ENCODE data around the gene PDE10A. TPM values are rescaled to one million over a fixed set of nuclear protein-coding genes. Genes with fewer than 3 reads are reported as not detected.

PDE10A gene
- total and polyA plus RNA-seq, 2 of the 8 experiments (the other 6 are each of a cell fraction or from before 2014, with no cell fraction given): 1.1 to 2.4 TPM

DNA sequence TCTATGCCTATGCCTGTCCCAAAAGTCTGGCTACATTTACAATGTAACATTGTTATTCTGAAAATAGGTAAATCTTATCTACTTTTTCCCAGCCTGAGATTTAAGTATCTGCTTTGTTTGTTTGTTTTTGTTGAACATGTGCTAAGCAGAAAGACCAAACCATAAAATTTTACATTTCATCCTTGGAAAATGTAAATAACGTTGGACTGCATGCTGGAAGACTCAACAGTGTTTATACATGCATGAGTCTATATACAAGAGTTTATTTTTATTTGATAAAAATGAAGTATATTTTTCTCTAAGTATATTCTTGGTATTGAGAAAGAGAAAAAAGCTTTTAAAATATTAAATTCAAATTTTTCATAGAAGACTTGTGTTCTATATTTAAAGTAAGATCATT, 12.1 kb upstream of the PDE10A start:
- H3K14ac ChIP-seq (ENCODE audit: insufficient read length): no peak overlapping the region
- H3K23ac ChIP-seq (ENCODE audit: insufficient read length): no peak overlapping the region
- no peak overlapping the region for H2BK120ac ChIP-seq (replicated peaks; ENCODE audit: low read depth, low read length)
- no peak overlapping the region for H2BK15ac ChIP-seq (ENCODE audit: low read length)
- H3K4me1 ChIP-seq (replicated peaks in 1 of 4; ENCODE audit: control insufficient read depth in 3 of 4, insufficient read depth in 4 of 4, low read length in 3 of 4): peaks cover 0 to 5% (median 2%) of the 10 kb centered on the region in 4 experiments; a peak in 4 of 7 replicates
- no peak overlapping the region for H2AK5ac ChIP-seq (ENCODE audit: low read depth, low read length)
- H3K4me3 ChIP-seq (ENCODE audit: extremely low read depth in 1 of 4, insufficient read depth in 2 of 4, low read depth in 3 of 4, low read length in 4 of 4): no peak overlapping the region
- H2BK12ac ChIP-seq (ENCODE audit: low read depth, low read length): no peak overlapping the region
- H4K8ac ChIP-seq (ENCODE audit: extremely low read depth, insufficient read depth, low read length): no peak overlapping the region
- no peak overlapping the region for H3K4ac ChIP-seq (replicated peaks; ENCODE audit: insufficient read length, low read depth, low read length)
- H3K79me1 ChIP-seq (ENCODE audit: low read depth, low read length): no peaks in the 10 kb centered on the region
- ChIA-PET POLR2A (ENCODE audit: partially characterized antibody) (no interaction called here), CTCF (ENCODE audit: partially characterized antibody) (interaction anchor here (1.4 to 2.0 kb wide), 2 partner anchors 10 to 55 kb away, joined by 4 to 5 read pairs; no protein-coding TSS in a partner anchor)
- no peak overlapping the region for H3K27ac ChIP-seq (ENCODE audit: low read depth, low read length)
- H3K4me2 ChIP-seq (ENCODE audit: insufficient read depth in 1 of 2, low read depth in 2 of 2, low read length in 2 of 2): no peak overlapping the region
- H2AFZ ChIP-seq (ENCODE audit: low read length): no peak overlapping the region; the same call in 1 of the 2 replicates
- H4K5ac ChIP-seq (ENCODE audit: insufficient read length, low read depth, low read length): no peak overlapping the region
- no peaks in the 10 kb centered on the region for H3K27me3 ChIP-seq (replicated peaks in 1 of 4; ENCODE audit: control insufficient read depth in 3 of 4, extremely low read depth in 1 of 4, insufficient read depth in 3 of 4, low read length in 3 of 4)
- no peak overlapping the region for H3K18ac ChIP-seq (ENCODE audit: extremely low read depth, low read length)
- WGBS, 2 experiments (ENCODE audit: extremely low coverage in 1 of 2, insufficient coverage in 1 of 2, insufficient read length in 1 of 2, insufficient replicate concordance in 2 of 2, low coverage in 1 of 2, low lambda C conversion rate in 2 of 2, missing lambda C conversion rate in 1 of 2): 96% methylated on average over 1 of the region's 1 CpG; no CpG with 5 or more reads in 1 of the 2 experiments
- no peak overlapping the region for H3K9ac ChIP-seq (replicated peaks in 1 of 4; ENCODE audit: extremely low read depth in 1 of 4, low read depth in 3 of 4, low read length in 3 of 4)
- H4K91ac ChIP-seq (replicated peaks; ENCODE audit: insufficient read length, low read length): no peak overlapping the region
- H3K23me2 ChIP-seq (ENCODE audit: low read depth, low read length): peaks cover 2% of the 10 kb centered on the region; the same call in 1 of the 2 replicates
- FAIRE-seq: no peak
- DNase-seq (ENCODE audit: low read depth in 1 of 2, low spot score in 2 of 2): no peak
- H3K79me2 ChIP-seq (ENCODE audit: control insufficient read depth in 1 of 2, insufficient read depth in 2 of 2, low read length in 2 of 2): no peaks in the 10 kb centered on the region
- H3K56ac ChIP-seq (replicated peaks; ENCODE audit: insufficient read length, low read depth, low read length): no peak overlapping the region
- no peak overlapping the region for H2BK5ac ChIP-seq (ENCODE audit: low read depth, low read length)
- H2BK20ac ChIP-seq (ENCODE audit: low read length): no peak overlapping the region
- H4K20me1 ChIP-seq (replicated peaks in 1 of 2; ENCODE audit: control insufficient read depth in 1 of 2, insufficient read depth in 2 of 2, low read length in 2 of 2): peaks cover 0 to 2% of the 10 kb centered on the region in 2 experiments
- H3K36me3 ChIP-seq (ENCODE audit: control insufficient read depth in 2 of 4, insufficient read depth in 4 of 4, low read length in 3 of 4): no peaks in the 10 kb centered on the region
- no peaks in the 10 kb centered on the region for H3K9me3 ChIP-seq (ENCODE audit: insufficient read depth in 2 of 2, low read depth in 1 of 2, low read length in 1 of 2)
- TF ChIP-seq SIN3A (conservative IDR thresholded peaks at IDR 0.05 in 1 of 2, IDR thresholded peaks at IDR 0.05 in 1 of 2; ENCODE audit: low read depth in 1 of 2, low read length in 2 of 2): no peak
- TF ChIP-seq BRCA1 (IDR thresholded peaks at IDR 0.05; ENCODE audit: low read depth, low read length): no peak
- no peak for TF ChIP-seq FOSL1 (IDR thresholded peaks at IDR 0.05; ENCODE audit: insufficient read depth, low read depth, low read length)
- TF ChIP-seq GABPA (IDR thresholded peaks at IDR 0.05; ENCODE audit: borderline replicate concordance, insufficient read depth, low read length): no peak
- no peak for TF ChIP-seq YY1 (IDR thresholded peaks at IDR 0.05; ENCODE audit: low read depth, low read length)
- no peak for TF ChIP-seq CBX8 (IDR thresholded peaks at IDR 0.05; ENCODE audit: borderline replicate concordance, low read depth, low read length)
- no peak for TF ChIP-seq TBP (IDR thresholded peaks at IDR 0.05; ENCODE audit: low read depth, low read length)
- no peak for TF ChIP-seq TEAD4 (IDR thresholded peaks at IDR 0.05; ENCODE audit: low read depth, low read length)
- TF ChIP-seq HDAC2 (IDR thresholded peaks at IDR 0.05; ENCODE audit: borderline replicate concordance in 1 of 2, low read depth in 2 of 2, low read length in 2 of 2): no peak
- no peak for TF ChIP-seq RNF2 (IDR thresholded peaks at IDR 0.05; ENCODE audit: borderline replicate concordance, low read depth, low read length, missing control alignments, poor library complexity, severe bottlenecking)
- TF ChIP-seq POLR2AphosphoS5 (IDR thresholded peaks at IDR 0.05; ENCODE audit: low read depth, low read length): no peak
- no peak for TF ChIP-seq RXRA (IDR thresholded peaks at IDR 0.05; ENCODE audit: insufficient read depth, low read depth, low read length)
- no peak for TF ChIP-seq BCL11A (IDR thresholded peaks at IDR 0.05; ENCODE audit: low read depth in 2 of 2, low read length in 2 of 2)
